NCI-H1436 (cell line): ENCODE data around the gene FXYD6.

ENCODE experiments used
- DNase-seq: peaks from one replicate; lab custom pipeline; 2025; lab: John Stamatoyannopoulos, UW

Gene FXYD6

GRCh38 chr11:117842131-117842941 lies 34.1 kb downstream of the FXYD6 start:
- no peak for DNase-seq

- no peak for DNase-seq
These were observed 34.9 kb downstream of the FXYD6 start for GRCh38 chr11:117841551-117842031.

GRCh38 chr11:117840881-117841550 lies 35.4 kb downstream of the FXYD6 start:
- no peak for DNase-seq

- no peak for DNase-seq
These were observed 36.3 kb downstream of the FXYD6 start for GRCh38 chr11:117839936-117840813.

- no peak for DNase-seq
These were observed 37.0 kb downstream of the FXYD6 start for GRCh38 chr11:117839380-117839881.

- no peak for DNase-seq
These were observed 37.6 kb downstream of the FXYD6 start for GRCh38 chr11:117838901-117839300.

GRCh38 chr11:117837791-117838190 lies 38.7 kb downstream of the FXYD6 start:
- no peak for DNase-seq

- no peak for DNase-seq
These were observed 39.2 kb downstream of the FXYD6 start for GRCh38 chr11:117837070-117837776.

GRCh38 chr11:117836077-117836960 lies 40.1 kb downstream of the FXYD6 start:
- DNase-seq: no peak

GRCh38 chr11:117835576-117835975 lies 40.9 kb downstream of the FXYD6 start:
- no peak for DNase-seq

- no peak for DNase-seq
These were observed 41.5 kb downstream of the FXYD6 start for GRCh38 chr11:117834838-117835443.

- DNase-seq: no peak
These were observed 42.2 kb downstream of the FXYD6 start for GRCh38 chr11:117834068-117834810.

GRCh38 chr11:117833401-117833891 lies 43.0 kb downstream of the FXYD6 start:
- DNase-seq: peak; percentile 41

- no peak for DNase-seq
These were observed 43.9 kb downstream of the FXYD6 start for GRCh38 chr11:117832511-117832910.

- no peak for DNase-seq
These were observed 44.6 kb downstream of the FXYD6 start for GRCh38 chr11:117831661-117832415.

GRCh38 chr11:117830674-117831351 lies 45.6 kb downstream of the FXYD6 start:
- no peak for DNase-seq

GRCh38 chr11:117830072-117830471 lies 46.4 kb downstream of the FXYD6 start:
- no peak for DNase-seq

- no peak for DNase-seq
These were observed 47.1 kb downstream of the FXYD6 start for GRCh38 chr11:117829369-117829725.
